ENCODE results near the gene CMIP.

- no peak for TF ChIP-seq CTCF (conservative IDR thresholded peaks at IDR 0.05; ENCODE audit: low read length)
- no peak for TF ChIP-seq EZH2phosphoT487 (IDR thresholded peaks at IDR 0.05; ENCODE audit: borderline replicate concordance)
Measured at GRCh38 chr16:81695321-81696165, 250.9 kb downstream of the CMIP start.

Data from Loucy (cell line).